Activated CD4-positive, alpha-beta T cell treated with anti-CD3 and anti-CD28 coated beads, Interleukin-2, amount 50 U/mL, for 16 hours (primary cell): Measurements from ENCODE around the gene FAM131B.
"Not testable (repeated sequence)": the region's sequence is repeated elsewhere in the genome, so short reads cannot be mapped to it uniquely, and the experiment has no call there.

Experiments used
- DNase-seq: peaks from one replicate; pipeline ENCODE4 v3.0.0-alpha.2; 2020

Gene FAM131B

GRCh38 chr7:143394777-143395176, 32.3 kb upstream of the FAM131B start:
- no peak for DNase-seq

DNA sequence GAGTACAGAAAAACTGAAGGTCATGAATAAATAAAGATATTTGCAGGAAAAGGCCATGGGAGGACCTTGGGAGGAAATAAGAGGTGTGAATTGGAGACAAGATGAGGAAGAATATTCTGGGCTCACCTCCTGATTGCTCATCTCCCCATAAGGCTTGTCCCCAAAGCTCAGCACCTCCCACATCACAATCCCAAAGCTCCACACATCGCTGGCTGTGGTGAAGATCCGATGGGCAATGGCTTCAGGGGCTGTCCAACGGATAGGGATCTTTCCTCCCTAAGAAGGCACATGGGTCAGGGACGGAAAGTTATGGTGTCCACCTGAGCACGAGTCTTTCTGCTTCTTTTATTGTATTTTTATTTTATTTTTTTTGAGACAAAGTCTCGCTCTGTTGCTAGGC, 31.6 kb upstream of the FAM131B start:
- DNase-seq, result no peak

DNA sequence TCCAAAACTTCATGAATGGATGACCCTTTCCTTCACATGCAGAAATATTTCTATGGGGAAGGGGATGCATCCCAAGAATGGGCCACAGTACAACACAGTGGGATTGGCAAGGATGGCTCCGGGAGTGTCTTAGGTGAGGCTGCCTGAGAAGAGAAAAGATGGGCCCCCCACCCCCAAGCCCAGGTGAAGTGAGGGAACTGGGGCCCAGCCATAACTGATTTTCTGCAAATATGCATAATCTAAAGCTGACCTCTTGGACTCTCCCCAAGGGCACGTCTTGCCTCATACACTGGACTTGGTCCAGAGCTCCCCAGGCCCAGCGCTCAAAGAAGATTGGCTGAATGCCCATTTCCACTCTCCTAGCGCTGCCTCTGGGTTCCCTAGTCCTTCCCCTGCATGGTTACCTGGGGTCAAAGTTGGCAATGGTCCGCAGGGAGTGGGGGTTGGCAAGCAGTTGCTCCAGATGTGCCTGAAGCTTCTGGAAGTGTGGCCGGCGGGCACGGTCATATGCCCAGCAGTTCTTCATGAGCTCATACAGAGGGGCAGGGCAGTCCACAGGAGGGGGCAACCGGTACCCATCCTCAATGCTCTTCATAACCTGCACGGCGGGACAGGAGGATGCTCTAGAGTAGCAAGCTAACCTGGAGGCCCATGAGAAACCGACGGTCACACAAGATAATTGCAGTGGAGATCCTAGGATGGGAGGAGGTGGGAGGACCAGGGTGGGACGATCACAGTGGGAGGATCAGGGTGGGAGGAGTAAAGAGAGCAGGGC, 30.9 kb upstream of the FAM131B start:
- DNase-seq, result no peak

DNA sequence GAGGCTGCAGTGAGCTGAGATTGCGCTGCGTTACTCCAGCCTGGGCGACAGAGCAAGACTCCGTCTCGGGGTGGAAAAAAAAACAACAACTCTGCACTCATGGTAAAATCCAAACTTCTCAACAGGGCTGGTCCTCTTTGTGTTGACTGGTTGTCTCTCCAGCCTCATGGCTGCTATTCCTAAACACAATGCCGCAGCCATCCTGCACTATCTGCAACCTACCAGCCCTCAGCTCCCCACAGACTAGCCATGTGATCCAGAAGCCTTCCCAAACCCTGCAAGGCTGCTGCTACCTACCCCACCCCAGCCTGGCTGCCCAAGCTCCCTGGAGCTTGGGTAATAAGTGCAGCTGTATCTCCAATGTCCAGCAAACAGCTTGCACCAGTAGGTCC, 30.4 kb upstream of the FAM131B start:
- DNase-seq, result no peak

DNA sequence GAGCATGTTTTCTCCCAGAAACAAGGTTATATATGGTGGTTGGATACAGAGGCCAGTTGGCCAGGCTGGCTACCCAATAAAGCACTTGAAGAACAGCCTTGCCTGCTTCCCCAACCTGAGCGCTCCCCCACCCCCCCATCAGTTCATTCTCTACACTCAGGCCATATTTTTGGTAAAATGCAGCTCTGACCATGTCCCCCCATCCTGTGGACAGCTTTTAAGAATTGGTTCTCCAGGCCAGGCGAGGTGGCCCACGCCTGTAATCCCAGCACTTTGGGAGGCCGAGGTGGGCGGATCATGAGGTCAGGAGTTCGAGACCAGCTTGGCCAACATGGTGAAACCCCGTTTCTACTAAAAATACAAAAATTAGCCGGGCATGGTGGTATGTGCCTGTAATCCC, 29.9 kb upstream of the FAM131B start:
- DNase-seq, result not testable (repeated sequence)

- DNase-seq, result no peak
These were observed 29.2 kb upstream of the FAM131B start for GRCh38 chr7:143391462-143392404.

- DNase-seq, result no peak
These were observed 28.3 kb upstream of the FAM131B start for GRCh38 chr7:143390773-143391317.

DNA sequence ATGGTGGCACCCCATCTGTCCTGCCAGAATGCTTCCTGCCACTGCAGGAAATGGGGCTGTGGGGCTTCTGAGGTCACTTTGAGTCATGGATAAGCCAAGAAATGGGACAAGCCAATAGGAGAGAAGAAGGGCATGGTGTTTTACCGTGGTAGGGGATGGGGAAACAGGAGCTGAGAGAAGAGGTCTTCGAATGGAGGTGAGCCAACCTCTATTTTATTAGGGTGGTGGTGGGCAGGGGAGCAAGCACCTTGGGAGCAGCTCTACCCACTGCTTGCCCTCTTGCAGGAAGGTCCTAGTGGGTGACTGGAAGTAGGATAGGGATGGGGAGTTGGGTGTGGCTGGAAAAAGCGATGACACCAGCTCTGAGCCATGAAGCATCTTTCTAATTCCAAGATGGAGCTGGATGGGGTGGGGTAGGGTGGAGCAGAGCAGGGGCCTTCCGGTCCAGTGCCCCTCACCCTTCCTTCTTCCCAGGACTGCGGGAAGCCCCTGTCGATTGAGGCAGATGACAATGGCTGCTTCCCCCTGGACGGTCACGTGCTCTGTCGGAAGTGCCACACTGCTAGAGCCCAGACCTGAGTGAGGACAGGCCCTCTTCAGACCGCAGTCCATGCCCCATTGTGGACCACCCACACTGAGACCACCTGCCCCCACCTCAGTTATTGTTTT, 27.7 kb upstream of the FAM131B start:
- no peak for DNase-seq

DNA sequence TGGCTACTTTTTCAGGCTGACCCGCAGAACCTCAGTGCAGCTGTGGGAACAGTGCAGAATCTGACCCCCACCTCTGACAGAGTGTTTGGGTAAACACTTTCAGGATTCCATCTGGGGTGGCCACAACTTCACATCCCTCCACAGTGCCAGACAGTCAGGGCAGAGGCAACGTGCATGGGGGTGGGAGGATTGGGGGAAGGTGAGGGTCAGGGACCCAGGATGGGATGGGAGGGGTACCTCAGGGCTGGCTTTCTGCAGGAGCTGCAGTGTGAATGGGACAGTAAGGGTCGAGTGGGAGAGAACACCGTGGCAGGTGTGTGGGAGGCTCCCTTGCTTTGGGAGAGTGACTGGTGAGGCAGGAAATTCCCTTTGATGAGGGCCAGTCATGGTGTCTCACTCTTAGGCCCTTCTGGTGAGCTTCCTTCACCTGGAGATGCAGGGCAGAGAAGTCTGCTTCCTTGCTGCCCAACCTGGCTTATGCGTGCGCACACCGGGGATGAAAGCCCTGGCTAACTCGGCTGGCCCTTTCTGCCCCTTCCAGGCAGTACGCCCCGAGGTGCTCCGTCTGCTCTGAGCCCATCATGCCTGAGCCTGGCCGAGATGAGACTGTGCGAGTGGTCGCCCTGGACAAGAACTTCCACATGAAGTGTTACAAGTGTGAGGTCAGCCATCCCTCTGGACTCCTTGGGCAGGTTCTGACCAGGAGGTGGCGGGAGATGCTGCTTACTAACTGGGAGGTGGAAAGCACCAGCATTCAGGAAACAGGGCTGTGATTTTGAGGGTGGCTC, 27.0 kb upstream of the FAM131B start:
- no peak for DNase-seq

DNA sequence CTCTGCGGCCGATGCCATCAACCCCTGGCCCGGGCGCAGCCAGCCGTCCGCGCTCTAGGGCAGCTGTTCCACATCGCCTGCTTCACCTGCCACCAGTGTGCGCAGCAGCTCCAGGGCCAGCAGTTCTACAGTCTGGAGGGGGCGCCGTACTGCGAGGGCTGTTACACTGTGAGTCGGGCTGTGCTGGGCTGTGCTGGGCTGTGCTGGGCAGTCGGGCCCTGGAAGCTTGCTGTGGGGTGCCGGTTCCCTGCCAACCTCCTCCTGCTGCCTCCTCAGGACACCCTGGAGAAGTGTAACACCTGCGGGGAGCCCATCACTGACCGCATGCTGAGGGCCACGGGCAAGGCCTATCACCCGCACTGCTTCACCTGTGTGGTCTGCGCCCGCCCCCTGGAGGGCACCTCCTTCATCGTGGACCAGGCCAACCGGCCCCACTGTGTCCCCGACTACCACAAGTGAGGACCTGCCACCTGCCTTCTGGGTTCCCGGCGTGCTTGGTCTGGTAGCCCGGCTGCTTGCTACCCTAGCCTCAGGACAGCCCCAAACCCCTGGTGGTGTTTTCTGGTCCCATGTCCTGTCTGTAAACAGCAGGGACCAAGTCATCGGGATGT, 26.1 kb upstream of the FAM131B start:
- no peak for DNase-seq

DNA sequence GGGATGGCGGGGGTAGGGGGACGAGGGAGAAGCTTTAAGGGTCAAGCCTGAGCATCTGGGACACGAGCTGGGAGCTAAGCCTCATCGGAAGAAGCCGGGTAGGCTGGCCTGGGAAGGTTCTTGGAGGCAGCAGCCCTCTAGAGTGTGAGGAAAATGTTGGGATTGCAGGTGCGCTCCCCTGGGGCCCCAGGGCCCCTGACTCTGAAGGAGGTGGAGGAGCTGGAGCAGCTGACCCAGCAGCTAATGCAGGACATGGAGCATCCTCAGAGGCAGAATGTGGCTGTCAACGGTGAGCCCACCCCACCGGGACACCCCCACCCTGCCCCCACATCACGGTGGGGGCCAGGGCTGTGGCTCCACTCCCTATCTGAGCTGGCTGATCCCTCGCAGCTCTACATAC, 25.5 kb upstream of the FAM131B start:
- no peak for DNase-seq

GRCh38 chr7:143387156-143387975, 24.9 kb upstream of the FAM131B start:
- DNase-seq, result no peak

DNA sequence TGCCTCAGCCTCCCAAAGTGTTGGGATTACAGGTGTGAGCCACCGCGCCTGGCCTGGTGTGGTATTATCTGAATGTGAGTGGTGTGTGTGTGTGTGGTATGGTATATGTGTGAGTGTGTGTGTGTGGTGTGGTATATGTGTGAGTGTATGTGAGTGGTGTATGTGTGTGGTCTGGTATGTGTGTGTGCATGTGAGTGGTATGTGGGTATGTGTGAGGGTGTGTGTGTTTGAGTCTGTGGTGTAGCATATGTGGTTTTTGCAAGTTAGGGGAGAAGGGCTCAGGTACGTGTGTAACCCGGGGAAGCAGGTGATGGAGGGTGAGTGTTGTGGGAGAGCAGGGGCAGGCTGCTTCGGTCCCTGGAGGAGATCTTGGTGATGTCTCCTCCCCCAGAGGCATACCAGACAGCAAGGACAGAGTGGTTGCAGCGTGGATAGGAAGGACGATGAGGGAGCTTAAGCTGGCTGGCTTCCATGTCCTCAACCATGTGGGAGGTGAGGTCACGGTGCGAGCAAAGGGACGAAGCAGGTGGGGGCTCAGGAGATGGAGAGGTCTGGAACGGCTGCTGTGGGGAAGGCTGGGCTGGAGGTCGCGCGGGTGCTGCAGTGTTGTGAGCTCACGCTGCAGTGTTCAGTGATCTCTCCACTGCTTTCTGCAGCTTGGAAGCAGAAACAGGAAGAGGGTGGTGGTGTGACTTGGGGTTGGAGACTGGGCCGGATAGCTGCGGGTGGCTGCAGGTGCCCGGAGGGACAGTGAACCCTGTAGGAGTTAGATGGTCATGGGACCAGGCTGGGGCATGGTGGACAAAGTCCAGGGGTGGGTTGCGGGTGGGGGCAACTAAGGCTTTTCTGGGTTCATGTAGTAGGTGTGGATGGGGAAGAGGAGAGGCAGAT, 23.6 kb upstream of the FAM131B start:
- peak; percentile 56 for DNase-seq

DNA sequence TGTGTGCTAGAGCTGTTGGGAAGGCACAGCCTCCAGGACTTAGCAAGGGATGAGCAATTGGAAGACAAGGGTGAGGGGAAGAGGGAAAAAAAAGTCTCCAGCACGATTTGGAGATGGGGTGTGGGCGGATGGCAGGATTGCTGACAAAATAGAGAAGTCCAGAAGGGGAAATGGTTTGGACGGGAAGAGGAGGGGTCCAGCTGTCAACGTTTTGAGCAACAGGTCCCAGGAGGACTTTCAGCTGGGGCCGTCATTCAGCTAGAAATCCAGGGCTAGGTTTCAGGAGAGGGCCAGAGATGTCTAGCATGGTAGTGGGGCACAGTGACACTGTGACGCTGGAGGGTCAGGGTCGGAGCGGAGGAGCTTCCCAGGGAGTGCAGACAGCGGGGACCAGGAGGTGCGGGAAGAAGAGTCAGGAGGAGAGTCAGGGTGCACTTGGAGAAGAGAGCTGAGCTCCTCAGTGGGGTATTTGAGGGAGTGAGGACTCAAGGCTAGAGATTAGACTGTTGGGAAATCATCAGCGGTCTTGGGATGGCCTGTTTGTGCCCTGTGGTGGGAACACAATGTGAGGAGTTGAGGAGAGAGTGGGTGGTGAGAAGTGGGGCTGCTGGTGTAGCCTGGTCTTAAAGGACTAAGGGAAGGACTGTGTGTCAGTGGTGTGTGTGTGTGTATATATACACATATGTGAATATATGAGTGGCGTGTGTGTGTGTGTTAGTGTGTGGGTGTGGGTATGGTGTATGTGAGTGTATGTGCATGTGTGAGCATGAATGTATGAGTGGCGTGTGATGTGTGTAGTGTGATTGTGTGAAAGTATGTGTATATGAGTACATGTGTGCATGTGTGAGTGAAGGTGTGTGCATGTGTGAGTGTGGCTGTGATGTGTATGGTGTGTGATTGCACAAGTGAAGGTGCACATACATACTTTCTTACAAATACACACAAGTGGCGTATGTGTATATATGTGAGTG, 22.4 kb upstream of the FAM131B start:
- DNase-seq, result no peak

GRCh38 chr7:143384148-143384547, 21.6 kb upstream of the FAM131B start:
- no peak for DNase-seq

GRCh38 chr7:143383642-143383957, 21.1 kb upstream of the FAM131B start:
- DNase-seq, result no peak

DNA sequence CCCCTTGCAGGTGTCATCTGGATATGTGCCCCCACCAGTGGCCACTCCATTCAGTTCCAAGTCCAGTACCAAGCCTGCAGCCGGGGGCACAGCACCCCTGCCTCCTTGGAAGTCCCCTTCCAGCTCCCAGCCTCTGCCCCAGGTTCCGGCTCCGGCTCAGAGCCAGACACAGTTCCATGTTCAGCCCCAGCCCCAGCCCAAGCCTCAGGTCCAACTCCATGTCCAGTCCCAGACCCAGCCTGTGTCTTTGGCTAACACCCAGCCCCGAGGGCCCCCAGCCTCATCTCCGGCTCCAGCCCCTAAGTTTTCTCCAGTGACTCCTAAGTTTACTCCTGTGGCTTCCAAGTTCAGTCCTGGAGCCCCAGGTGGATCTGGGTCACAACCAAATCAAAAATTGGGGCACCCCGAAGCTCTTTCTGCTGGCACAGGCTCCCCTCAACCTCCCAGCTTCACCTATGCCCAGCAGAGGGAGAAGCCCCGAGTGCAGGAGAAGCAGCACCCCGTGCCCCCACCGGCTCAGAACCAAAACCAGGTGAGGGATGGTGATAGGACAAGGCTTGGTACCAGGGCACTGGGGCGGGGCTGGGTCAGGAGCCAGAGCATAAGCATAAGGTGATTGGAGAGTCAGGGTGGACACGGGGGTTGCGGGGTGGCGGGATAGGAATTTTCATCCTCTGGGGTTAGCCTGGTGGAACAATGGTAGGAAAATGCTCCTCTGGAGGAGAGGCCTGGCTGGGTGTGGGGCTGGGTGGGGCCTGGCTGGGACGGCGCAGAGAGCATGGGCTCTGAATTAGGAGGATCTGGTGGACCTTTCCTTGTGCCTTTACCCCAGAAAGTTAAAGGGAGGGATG, 20.5 kb upstream of the FAM131B start:
- no peak for DNase-seq
